Skin epidermis (tissue), 12 donors: ENCODE data around the gene PDSS2.
A peak's percentile ranks its signal among the peaks of the same experiment; 100 is the strongest.
"Not testable (repeated sequence)": the region's sequence is repeated elsewhere in the genome, so short reads cannot be mapped to it uniquely, and the experiment has no call there.

Experiments used
- H3K27ac ChIP-seq, 21 experiments: fragments of 200-600 bp; sonication (generic) in 11 of 21; one replicate each; pipeline ENCODE4 v1.5.0; 2020; ENCODE audit warnings: mild to moderate bottlenecking in 3 of 21, inconsistent platforms in 2 of 21, moderate library complexity in 2 of 21
- H3K4me3 ChIP-seq, 7 experiments: fragments of 200-600 bp; sonication (generic) in 2 of 7; one replicate each; pipeline ENCODE4 v1.5.0; 2020; ENCODE audit warnings: inconsistent platforms in 2 of 7, mild to moderate bottlenecking in 2 of 7, moderate library complexity in 1 of 7

The PDSS2 gene

GRCh38 chr6:107292715-107293271 is 166.6 kb downstream of the PDSS2 start:
- Histone ChIP-seq H3K27ac (no peak overlapping the region), H3K4me3 (no peak overlapping the region)

GRCh38 chr6:107290491-107290890 is 168.9 kb downstream of the PDSS2 start:
- no peak overlapping the region for H3K4me3 ChIP-seq
- H3K27ac ChIP-seq = no peak overlapping the region

GRCh38 chr6:107289258-107289657 is 170.1 kb downstream of the PDSS2 start:
- not testable (repeated sequence) for H3K4me3 ChIP-seq, H3K27ac ChIP-seq

DNA sequence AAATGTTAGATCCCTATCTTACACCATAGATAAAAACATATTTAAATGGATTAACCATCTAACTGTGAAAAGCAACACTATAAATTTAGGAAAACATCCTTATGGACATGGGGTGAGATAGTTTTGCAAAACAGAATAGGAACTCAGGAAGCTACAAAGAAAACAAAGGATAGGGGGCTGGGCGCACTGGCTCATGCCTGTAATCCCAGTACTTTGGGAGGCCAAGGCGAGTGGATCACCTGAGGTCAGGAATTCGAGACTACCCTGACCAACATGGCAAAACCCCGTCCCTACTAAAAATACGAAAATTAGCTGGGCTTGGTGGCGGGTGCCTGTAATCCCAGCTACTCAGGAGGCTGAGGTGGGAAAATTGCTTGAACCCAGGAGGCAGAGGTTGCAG is 173.7 kb downstream of the PDSS2 start:
- not testable (repeated sequence) for H3K4me3 ChIP-seq, H3K27ac ChIP-seq

- no peak overlapping the region for H3K4me3 ChIP-seq
- H3K27ac ChIP-seq = no peak overlapping the region
Measured at GRCh38 chr6:107284805-107285204, 174.6 kb downstream of the PDSS2 start.

GRCh38 chr6:107280791-107281190 is 178.6 kb downstream of the PDSS2 start:
- Histone ChIP-seq H3K4me3 (no peak overlapping the region), H3K27ac (no peak overlapping the region)

- H3K27ac ChIP-seq, H3K4me3 ChIP-seq: not testable (repeated sequence)
Measured at GRCh38 chr6:107280001-107280400, 179.4 kb downstream of the PDSS2 start.

GRCh38 chr6:107275330-107275865 is 184.0 kb downstream of the PDSS2 start:
- Histone ChIP-seq H3K4me3 (no peak overlapping the region), H3K27ac (no peak overlapping the region)

- H3K4me3 ChIP-seq = no peak overlapping the region
- H3K27ac ChIP-seq = no peak overlapping the region
Measured at GRCh38 chr6:107274288-107274687, 185.1 kb downstream of the PDSS2 start.

- Histone ChIP-seq H3K4me3 (no peak overlapping the region), H3K27ac (no peak overlapping the region)
Measured at GRCh38 chr6:107272246-107272645, 187.1 kb downstream of the PDSS2 start.

GRCh38 chr6:107271208-107271790 is 188.1 kb downstream of the PDSS2 start:
- no peak overlapping the region for H3K27ac ChIP-seq
- H3K4me3 ChIP-seq = no peak overlapping the region

GRCh38 chr6:107267634-107268033 is 191.7 kb downstream of the PDSS2 start:
- no peak overlapping the region for H3K4me3 ChIP-seq
- no peak overlapping the region for H3K27ac ChIP-seq

- Histone ChIP-seq H3K27ac (no peak overlapping the region), H3K4me3 (no peak overlapping the region)
Measured at GRCh38 chr6:107267006-107267405, 192.4 kb downstream of the PDSS2 start.

DNA sequence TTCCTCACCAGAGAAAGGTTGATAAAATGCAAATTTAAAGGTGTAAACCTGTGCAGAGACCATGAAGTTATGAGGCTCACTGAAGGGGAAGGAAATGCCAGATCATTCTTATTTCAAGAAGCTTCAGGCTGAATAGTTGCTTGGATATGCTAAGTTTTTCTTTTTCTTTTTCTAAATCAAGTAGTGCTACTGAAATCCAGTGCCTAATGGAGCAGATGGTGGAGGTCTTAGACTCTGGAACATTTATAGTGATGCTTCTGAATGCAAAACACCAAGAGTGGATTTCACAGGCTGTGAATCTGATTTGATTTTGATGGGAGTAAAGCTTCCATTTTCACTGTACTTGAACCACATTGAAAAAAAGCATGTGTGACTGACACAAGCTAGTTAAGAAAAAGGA is 192.8 kb downstream of the PDSS2 start:
- Histone ChIP-seq H3K27ac (no peak overlapping the region), H3K4me3 (no peak overlapping the region)

DNA sequence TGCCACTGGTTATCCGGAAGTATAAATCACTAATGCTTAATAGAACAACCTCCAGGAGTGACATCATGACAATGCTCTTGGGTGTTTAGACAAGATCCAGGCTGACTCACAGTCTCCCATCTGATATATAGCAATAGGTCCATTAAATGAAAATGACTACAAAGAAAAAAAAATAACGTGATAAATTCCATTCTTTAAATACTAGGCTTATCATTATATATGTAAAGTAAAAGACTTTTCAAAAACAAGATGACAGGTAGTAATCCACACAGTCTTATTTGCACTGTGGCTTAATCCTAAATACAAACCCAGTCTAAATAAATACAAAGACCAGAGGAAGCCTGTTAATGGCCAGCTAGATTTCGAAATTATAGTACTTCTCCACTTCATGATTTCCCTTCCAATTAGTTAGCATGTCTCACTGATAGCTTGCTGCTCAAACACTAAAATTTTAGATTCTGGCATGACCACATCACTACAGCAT is 195.0 kb downstream of the PDSS2 start:
- Histone ChIP-seq H3K27ac (no peak overlapping the region), H3K4me3 (no peak overlapping the region)

- no peak overlapping the region for H3K4me3 ChIP-seq
- no peak overlapping the region for H3K27ac ChIP-seq
Measured at GRCh38 chr6:107259951-107260350, 199.4 kb downstream of the PDSS2 start.

GRCh38 chr6:107248147-107248546 is 211.2 kb downstream of the PDSS2 start:
- Histone ChIP-seq H3K4me3 (no peak overlapping the region), H3K27ac (no peak overlapping the region)

DNA sequence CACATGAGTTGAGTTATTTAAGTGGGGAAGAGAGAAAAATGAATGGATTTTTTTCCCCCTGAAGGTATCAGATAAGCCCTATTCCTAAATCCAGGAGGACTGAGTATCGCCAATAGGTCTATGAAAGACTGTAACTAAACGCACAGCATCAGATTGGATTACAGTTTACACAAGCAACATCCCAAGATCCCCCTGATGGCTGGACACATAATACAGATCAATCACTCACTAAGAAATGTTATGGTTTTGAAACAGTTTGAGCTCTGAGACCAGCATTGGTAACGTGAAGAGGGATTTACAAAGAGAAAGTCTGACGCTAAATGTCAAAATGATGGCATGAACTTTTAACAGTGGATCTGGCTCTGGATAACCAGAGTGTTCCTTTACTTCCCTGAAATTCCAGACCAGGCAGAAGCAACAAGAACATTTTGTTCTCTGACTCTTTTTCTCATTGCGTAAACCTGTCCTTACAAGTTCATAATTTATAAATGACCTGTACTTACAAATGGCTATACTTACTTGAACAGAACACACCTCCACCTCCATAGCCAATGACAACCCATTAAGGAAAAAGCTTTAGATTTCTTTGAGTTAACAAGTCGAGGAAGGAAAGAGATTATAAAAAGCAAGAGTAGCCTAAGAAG is 212.3 kb downstream of the PDSS2 start:
- no peak overlapping the region for H3K4me3 ChIP-seq
- peak overlapping the region in 1 of 21 experiments; percentile 20 for H3K27ac ChIP-seq

GRCh38 chr6:107246249-107246971 is 213.0 kb downstream of the PDSS2 start:
- no peak overlapping the region for H3K4me3 ChIP-seq
- H3K27ac ChIP-seq = peak overlapping the region in 1 of 21 experiments; percentile 20

DNA sequence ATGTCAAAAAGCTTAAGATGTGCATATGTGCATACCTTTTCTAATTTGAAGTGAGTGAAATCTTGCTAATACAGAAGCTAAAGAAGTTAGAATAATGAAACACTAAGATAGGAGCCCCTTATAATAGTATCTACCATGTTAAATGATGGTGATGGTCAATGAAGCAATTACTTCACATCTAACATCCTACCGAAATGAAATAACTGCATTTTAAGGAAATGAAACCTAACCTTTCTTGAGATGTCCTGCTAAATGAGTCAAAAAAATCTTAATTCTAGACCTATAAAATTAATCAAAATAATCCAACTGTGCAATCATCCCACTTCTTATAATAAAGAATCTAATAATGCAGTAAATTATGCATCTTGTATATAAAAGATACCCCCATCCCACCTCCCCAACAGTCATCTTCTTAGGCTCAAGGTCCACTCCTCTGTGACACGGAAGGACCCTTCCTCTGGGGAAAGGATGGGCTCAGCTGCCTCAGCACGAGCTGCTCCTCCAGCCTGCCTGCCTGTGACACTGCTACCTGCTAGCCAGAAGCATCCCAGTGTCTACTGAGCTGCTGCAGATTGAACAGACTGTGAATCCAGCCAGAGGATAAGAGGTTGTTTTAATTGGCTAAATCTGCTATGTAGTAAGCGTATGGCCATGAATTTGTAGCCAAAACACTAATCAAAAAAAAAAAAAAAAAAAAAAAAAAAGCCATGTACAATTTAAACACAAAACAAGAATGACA is 214.5 kb downstream of the PDSS2 start:
- no peak overlapping the region for H3K27ac ChIP-seq
- H3K4me3 ChIP-seq = no peak overlapping the region
